BJ (cell line): ENCODE data around the gene SPNS2. TPM values are rescaled to one million over a fixed set of nuclear protein-coding genes. Genes with fewer than 3 reads are reported as not detected.

Source experiments
- CTCF ChIA-PET: fragments of 350-600 bp; formaldehyde crosslinking; extraction: SDS; loops from one replicate; lab custom pipeline; 2021; ENCODE audit warnings: antibody characterized with exemption, inconsistent platforms; lab: Yijun Ruan, JAX
- POLR2A ChIA-PET: fragments of 300-600 bp; sonication (Branson Sonifier 250); formaldehyde crosslinking; extraction: SDS; loops from one replicate; lab custom pipeline; 2021; ENCODE audit warnings: antibody characterized with exemption; lab: Charles Lee
- DNase-seq: peaks from one replicate; pipeline ENCODE4 v3.0.0-alpha.2; 2011; ENCODE audit warnings: low read depth
- H3K27me3 ChIP-seq: 2 replicates; pipeline ENCODE4 v1.6.0; 2011; ENCODE audit warnings: low read length; ENCODE audit not compliant: control insufficient read depth, insufficient read depth
- H3K36me3 ChIP-seq: 2 replicates; pipeline ENCODE4 v1.5.1; 2011; ENCODE audit warnings: low read length; ENCODE audit not compliant: control insufficient read depth, insufficient read depth
- H3K4me3 ChIP-seq: 2 replicates; pipeline ENCODE4 v1.5.1; 2011; ENCODE audit warnings: low read depth, mild to moderate bottlenecking, control low read depth, low read length
- CTCF ChIP-seq: IDR thresholded peaks from 2 replicates; pipeline ENCODE4 v1.5.1; 2011; ENCODE audit warnings: low read depth, mild to moderate bottlenecking, control low read depth, inconsistent platforms, low read length, moderate library complexity; ENCODE audit not compliant: insufficient read depth
- polyA plus RNA-seq: library from polyadenylated mRNA; depleted of rRNA; stranded (reverse); fragments of >200 nt; gene quantifications from 2 replicates; pipeline ENCODE4 v1.2.3, GENCODE V29; 2011

Gene SPNS2
- polyA plus RNA-seq, 1 experiment: not detected

GRCh38 chr17:4512156-4513112 lies 13.8 kb downstream of the SPNS2 start:
- no peak for DNase-seq
- Histone ChIP-seq H3K36me3 (no peaks in the 10 kb centered on the region), H3K4me3 (no peak overlapping the region), H3K27me3 (peaks cover 17% of the 10 kb centered on the region)
- TF ChIP-seq CTCF: no peak
- POLR2A ChIA-PET: no interaction called here
- CTCF ChIA-PET: interaction anchor here (1.1 kb wide), 1 partner anchor 12 kb away, joined by 3 read pairs; no protein-coding TSS in a partner anchor

GRCh38 chr17:4513113-4514032 lies 14.7 kb downstream of the SPNS2 start:
- Histone ChIP-seq H3K27me3 (peaks cover 19% of the 10 kb centered on the region), H3K4me3 (no peak overlapping the region), H3K36me3 (no peaks in the 10 kb centered on the region)
- ChIA-PET CTCF (interaction anchor here (1.1 kb wide), 1 partner anchor 11 kb away, joined by 3 read pairs; no protein-coding TSS in a partner anchor), POLR2A (no interaction called here)
- no peak for DNase-seq
- TF ChIP-seq CTCF: no peak

GRCh38 chr17:4514206-4514605 lies 15.5 kb downstream of the SPNS2 start:
- Histone ChIP-seq H3K36me3 (no peaks in the 10 kb centered on the region), H3K27me3 (peaks cover 21% of the 10 kb centered on the region), H3K4me3 (no peak overlapping the region)
- ChIA-PET CTCF (no interaction called here), POLR2A (no interaction called here)
- TF ChIP-seq CTCF: no peak
- DNase-seq: no peak

GRCh38 chr17:4514779-4515178 lies 16.1 kb downstream of the SPNS2 start:
- no peak for TF ChIP-seq CTCF
- H3K36me3 ChIP-seq: no peaks in the 10 kb centered on the region
- POLR2A ChIA-PET: no interaction called here
- H3K27me3 ChIP-seq: peaks cover 20% of the 10 kb centered on the region
- no peak overlapping the region for H3K4me3 ChIP-seq
- CTCF ChIA-PET: no interaction called here
- DNase-seq: no peak

- H3K36me3 ChIP-seq: no peaks in the 10 kb centered on the region
- ChIA-PET POLR2A (no interaction called here), CTCF (no interaction called here)
- no peak for TF ChIP-seq CTCF
- no peak overlapping the region for H3K4me3 ChIP-seq
- DNase-seq: no peak
- H3K27me3 ChIP-seq: peaks cover 16% of the 10 kb centered on the region
Observed at GRCh38 chr17:4515501-4515900, 16.8 kb downstream of the SPNS2 start.
